HL-60 (cell line): Measurements from ENCODE around the gene PTPRR.

Experiments used
- DNase-seq, 2 experiments: peaks; one replicate each; pipeline ENCODE4 v3.0.0-alpha.2; 2010 to 2020; ENCODE audit warnings: low read depth in 1 of 2, low spot score in 1 of 2
- H3K27ac ChIP-seq: fragments of 250-450 bp; sonication (Bioruptor Pico); replicated peaks from 2 replicates; pipeline ENCODE4 v1.5.1; 2020; ENCODE audit warnings: mild to moderate bottlenecking, moderate library complexity
- H3K27me3 ChIP-seq: fragments of 250-450 bp; sonication (Bioruptor Pico); 2 replicates; pipeline ENCODE4 v1.5.1; 2021; ENCODE audit warnings: mild to moderate bottlenecking, moderate library complexity; ENCODE audit not compliant: insufficient read depth, poor library complexity, severe bottlenecking
- H3K4me3 ChIP-seq: replicated peaks from 2 replicates; pipeline ENCODE4 v1.5.1; 2011; ENCODE audit warnings: mild to moderate bottlenecking, control low read depth, low read length; ENCODE audit not compliant: insufficient read depth
- GABPA ChIP-seq: IDR thresholded peaks from 2 replicates; pipeline ENCODE4 v1.6.1; 2012; ENCODE audit warnings: low read depth
- POLR2AphosphoS5 ChIP-seq: IDR thresholded peaks from 2 replicates; pipeline ENCODE4 v1.6.1; 2012; ENCODE audit warnings: low read depth
- SPI1 ChIP-seq: IDR thresholded peaks from 2 replicates; pipeline ENCODE4 v1.6.1; 2012; ENCODE audit warnings: low read depth, mild to moderate bottlenecking, borderline replicate concordance
- TF ChIP-seq, protein P1 (sequence below): IDR thresholded peaks from 2 replicates; pipeline ENCODE4 v1.6.1; 2012; ENCODE audit warnings: low read depth; ENCODE audit not compliant: insufficient replicate concordance
- TF ChIP-seq, protein P2 (sequence below): IDR thresholded peaks from one replicate; pipeline ENCODE4 v1.5.1; 2011; ENCODE audit warnings: low read length, control low read depth, inconsistent platforms; ENCODE audit not compliant: insufficient read depth

Gene PTPRR

DNA sequence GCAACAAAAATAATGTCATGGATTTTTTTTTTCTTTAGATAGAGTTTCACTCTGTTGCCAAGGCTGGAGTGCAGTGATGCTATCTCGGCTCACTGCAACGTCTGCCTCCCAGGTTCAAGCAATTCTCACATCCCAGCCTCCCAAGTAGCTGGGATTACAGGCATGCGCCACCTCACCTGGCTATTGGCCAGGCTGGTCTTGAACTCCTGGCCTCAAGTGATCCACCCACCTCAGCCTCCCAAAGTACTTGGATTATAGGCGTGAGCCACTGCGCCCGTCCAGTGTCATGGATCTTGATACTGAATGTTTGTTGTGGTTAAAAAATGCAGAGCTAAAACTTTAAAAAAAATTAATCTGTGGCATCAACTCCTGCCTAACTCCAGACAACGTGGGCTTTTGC, 175.5 kb downstream of the PTPRR start:
- TF ChIP-seq GABPA (no peak), POLR2AphosphoS5 (no peak), SPI1 (no peak)
- TF ChIP-seq, protein P1, sequence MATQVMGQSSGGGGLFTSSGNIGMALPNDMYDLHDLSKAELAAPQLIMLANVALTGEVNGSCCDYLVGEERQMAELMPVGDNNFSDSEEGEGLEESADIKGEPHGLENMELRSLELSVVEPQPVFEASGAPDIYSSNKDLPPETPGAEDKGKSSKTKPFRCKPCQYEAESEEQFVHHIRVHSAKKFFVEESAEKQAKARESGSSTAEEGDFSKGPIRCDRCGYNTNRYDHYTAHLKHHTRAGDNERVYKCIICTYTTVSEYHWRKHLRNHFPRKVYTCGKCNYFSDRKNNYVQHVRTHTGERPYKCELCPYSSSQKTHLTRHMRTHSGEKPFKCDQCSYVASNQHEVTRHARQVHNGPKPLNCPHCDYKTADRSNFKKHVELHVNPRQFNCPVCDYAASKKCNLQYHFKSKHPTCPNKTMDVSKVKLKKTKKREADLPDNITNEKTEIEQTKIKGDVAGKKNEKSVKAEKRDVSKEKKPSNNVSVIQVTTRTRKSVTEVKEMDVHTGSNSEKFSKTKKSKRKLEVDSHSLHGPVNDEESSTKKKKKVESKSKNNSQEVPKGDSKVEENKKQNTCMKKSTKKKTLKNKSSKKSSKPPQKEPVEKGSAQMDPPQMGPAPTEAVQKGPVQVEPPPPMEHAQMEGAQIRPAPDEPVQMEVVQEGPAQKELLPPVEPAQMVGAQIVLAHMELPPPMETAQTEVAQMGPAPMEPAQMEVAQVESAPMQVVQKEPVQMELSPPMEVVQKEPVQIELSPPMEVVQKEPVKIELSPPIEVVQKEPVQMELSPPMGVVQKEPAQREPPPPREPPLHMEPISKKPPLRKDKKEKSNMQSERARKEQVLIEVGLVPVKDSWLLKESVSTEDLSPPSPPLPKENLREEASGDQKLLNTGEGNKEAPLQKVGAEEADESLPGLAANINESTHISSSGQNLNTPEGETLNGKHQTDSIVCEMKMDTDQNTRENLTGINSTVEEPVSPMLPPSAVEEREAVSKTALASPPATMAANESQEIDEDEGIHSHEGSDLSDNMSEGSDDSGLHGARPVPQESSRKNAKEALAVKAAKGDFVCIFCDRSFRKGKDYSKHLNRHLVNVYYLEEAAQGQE = no peak
- TF ChIP-seq, protein P2, sequence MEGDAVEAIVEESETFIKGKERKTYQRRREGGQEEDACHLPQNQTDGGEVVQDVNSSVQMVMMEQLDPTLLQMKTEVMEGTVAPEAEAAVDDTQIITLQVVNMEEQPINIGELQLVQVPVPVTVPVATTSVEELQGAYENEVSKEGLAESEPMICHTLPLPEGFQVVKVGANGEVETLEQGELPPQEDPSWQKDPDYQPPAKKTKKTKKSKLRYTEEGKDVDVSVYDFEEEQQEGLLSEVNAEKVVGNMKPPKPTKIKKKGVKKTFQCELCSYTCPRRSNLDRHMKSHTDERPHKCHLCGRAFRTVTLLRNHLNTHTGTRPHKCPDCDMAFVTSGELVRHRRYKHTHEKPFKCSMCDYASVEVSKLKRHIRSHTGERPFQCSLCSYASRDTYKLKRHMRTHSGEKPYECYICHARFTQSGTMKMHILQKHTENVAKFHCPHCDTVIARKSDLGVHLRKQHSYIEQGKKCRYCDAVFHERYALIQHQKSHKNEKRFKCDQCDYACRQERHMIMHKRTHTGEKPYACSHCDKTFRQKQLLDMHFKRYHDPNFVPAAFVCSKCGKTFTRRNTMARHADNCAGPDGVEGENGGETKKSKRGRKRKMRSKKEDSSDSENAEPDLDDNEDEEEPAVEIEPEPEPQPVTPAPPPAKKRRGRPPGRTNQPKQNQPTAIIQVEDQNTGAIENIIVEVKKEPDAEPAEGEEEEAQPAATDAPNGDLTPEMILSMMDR = no peak
- no peak overlapping the region for H3K27ac ChIP-seq

DNA sequence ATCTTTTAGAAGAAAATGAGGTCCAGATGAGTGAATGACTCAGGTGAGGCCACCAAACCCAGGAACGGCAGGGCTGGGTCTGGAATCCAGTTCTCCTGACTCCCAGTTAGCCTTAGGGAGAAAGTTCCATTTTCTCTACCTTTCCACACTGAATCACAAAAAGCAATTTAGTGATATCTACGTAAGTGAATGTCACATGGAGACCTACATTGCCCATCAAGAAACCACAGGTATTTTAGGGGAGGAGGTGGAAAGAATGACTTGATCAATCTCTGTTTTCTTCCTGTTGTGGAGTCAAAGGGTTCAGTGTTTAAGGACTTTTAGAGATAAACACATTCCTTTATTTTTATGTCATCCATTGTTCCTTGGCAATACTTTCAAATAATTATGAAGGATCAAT, 176.4 kb downstream of the PTPRR start:
- TF ChIP-seq POLR2AphosphoS5 (no peak), SPI1 (no peak), GABPA (no peak)
- TF ChIP-seq, protein P1 = no peak
- TF ChIP-seq, protein P2 = no peak
- H3K27me3 ChIP-seq = no peaks in the 10 kb centered on the region
- no peak for DNase-seq
- no peak overlapping the region for H3K4me3 ChIP-seq
- H3K27ac ChIP-seq = no peak overlapping the region

More for the DNA sequence above, 175.5 kb downstream of the PTPRR start:
- no peak for DNase-seq
- Histone ChIP-seq H3K4me3 (no peak overlapping the region), H3K27me3 (no peaks in the 10 kb centered on the region)

DNA sequence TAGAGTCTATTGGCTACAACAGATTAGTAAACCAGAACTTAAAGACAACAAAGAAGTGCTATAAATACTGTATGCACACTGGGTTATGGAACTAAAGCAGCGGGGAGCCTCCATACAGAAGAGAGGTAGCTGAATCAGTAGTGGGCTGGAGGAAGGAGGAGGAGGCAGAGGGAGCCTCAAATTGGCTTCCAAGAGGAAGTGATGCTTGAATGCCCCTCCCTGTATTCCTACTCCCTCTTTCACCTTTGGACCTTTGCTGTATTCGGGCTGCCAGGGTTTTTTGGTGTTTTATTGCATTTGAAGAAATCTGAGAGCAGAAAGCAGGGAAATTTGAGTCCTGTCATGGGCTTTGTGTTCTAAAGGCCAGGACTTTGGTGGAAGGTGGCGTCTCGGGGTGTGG, 179.3 kb downstream of the PTPRR start:
- Histone ChIP-seq H3K27ac (no peak overlapping the region), H3K27me3 (no peaks in the 10 kb centered on the region), H3K4me3 (no peak overlapping the region)
- DNase-seq = no peak
- TF ChIP-seq, protein P2 = no peak
- TF ChIP-seq, protein P1 = no peak
- TF ChIP-seq GABPA (no peak), SPI1 (no peak), POLR2AphosphoS5 (no peak)
